Coronary artery (tissue), 2 donors: Measurements from ENCODE around the gene SLC26A9.
"Not testable (repeated sequence)": the region's sequence is repeated elsewhere in the genome, so short reads cannot be mapped to it uniquely, and the experiment has no call there.

Experiments
- DNase-seq: peaks from one replicate; pipeline ENCODE4 v3.0.0-alpha.2; 2017; ENCODE audit warnings: low spot score
- H3K27ac ChIP-seq, 2 donors: fragments of 200-600 bp; sonication (generic); one replicate each; pipeline ENCODE4 v1.5.1; 2016 to 2019
- H3K4me3 ChIP-seq: fragments of 200-600 bp; sonication (generic); 2 replicates; pipeline ENCODE4 v1.5.1; 2016; ENCODE audit warnings: mild to moderate bottlenecking, moderate library complexity
- TF ChIP-seq, protein P1 (sequence below): fragments of 200-600 bp; sonication (generic); IDR thresholded peaks from one replicate; pipeline ENCODE4 v1.5.1; 2019; ENCODE audit warnings: antibody characterized with exemption

SLC26A9 gene

DNA sequence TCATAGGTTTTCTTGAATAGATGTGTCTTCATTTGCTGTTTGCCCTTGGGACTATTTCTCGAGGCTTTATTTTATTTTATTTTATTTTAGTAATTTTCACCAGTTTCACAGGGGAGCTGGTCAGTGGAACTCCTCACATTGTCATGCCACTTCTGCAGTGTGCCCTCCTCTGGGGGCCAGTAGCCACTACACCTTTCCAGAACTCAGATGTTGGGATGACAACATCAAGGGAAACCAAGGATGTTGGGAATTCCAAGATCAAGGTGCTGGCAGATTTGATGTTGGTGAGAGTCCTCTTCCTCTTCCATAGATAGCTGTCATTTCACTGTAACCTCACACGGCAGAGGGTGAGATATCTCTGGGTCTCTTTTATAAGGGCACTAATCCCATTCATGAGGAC lies 35.5 kb downstream of the SLC26A9 start:
- no peak for DNase-seq
- Histone ChIP-seq H3K27ac (no peak overlapping the region), H3K4me3 (no peak overlapping the region)
- TF ChIP-seq, protein P1, sequence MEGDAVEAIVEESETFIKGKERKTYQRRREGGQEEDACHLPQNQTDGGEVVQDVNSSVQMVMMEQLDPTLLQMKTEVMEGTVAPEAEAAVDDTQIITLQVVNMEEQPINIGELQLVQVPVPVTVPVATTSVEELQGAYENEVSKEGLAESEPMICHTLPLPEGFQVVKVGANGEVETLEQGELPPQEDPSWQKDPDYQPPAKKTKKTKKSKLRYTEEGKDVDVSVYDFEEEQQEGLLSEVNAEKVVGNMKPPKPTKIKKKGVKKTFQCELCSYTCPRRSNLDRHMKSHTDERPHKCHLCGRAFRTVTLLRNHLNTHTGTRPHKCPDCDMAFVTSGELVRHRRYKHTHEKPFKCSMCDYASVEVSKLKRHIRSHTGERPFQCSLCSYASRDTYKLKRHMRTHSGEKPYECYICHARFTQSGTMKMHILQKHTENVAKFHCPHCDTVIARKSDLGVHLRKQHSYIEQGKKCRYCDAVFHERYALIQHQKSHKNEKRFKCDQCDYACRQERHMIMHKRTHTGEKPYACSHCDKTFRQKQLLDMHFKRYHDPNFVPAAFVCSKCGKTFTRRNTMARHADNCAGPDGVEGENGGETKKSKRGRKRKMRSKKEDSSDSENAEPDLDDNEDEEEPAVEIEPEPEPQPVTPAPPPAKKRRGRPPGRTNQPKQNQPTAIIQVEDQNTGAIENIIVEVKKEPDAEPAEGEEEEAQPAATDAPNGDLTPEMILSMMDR = no peak

DNA sequence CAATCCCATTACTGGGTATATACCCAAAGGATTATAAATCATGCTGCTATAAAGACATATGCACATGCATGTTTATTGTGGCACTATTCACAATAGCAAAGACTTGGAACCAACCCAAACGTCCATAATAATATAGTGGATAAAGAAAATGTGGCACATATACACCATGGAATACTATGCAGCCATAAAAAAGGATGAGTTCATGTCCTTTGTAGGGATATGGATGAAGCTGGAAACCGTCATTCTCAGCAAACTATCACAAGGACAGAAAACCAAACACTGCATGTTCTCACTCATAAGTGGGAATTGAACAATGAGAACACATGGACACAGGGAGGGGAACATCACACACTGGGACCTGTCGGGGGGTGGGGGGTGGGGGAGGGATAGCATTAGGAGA lies 38.2 kb downstream of the SLC26A9 start:
- not testable (repeated sequence) for DNase-seq, H3K27ac ChIP-seq, H3K4me3 ChIP-seq

DNA sequence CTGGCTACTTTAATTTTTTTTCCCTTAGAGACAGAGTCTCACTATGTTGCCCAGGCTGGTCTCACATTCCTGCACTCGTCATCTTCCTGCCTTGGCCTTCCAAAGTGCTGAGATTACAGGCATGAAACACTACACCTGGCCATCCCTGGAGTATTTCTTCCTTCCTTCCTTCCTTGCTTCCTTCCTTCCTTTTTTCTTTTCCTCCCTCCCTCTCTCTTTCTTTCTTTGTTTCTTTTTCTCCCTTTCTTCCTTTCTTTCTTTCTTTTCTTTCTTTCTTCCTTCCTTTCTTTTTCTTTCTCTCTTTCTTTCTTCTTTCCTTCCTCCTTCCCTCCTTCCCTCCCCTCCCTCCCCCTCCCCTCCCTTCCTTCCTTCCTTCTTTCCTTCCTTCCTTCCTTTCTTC lies 46.9 kb downstream of the SLC26A9 start:
- H3K4me3 ChIP-seq = no peak overlapping the region
- no peak overlapping the region for H3K27ac ChIP-seq
- TF ChIP-seq, protein P1 = no peak
- no peak for DNase-seq

DNA sequence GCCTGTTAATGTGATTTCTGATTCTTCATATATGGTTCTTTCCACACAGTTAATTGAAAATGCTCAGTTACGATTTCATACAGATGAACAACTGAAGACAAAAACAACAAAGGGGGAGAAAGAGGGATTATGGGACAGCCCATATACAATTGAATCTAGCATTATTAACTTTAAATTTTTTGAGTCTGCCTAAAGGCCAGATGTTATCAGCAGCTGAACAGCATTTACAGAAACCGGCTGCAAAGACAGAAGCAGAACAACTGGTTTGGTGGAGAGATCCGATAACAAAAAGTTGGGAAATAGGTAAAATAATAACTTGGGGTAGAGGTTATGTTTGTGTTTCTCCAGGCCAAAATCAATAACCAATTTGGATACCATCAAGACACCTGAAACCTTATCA lies 49.1 kb downstream of the SLC26A9 start:
- DNase-seq, H3K4me3 ChIP-seq, H3K27ac ChIP-seq: not testable (repeated sequence)

DNA sequence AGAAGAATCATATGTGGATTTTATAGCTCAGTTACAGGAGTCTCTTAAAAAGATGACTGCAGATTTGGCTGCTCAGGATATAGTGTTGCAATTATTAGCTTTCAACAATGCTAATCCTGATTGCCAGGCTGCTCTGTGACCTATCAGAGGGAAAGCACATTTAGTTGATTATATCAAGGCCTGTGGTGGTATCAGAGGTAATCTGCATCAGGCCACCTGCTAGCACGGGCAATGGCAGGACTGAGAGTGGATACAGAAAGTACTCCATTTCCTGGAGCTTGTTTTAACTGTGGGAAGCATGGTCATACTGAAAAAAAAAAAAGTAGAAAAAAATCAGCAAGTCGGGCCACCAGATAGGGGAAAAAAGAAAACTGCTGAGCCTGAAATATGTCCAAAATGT lies 51.1 kb downstream of the SLC26A9 start:
- not testable (repeated sequence) for H3K4me3 ChIP-seq, H3K27ac ChIP-seq, DNase-seq

DNA sequence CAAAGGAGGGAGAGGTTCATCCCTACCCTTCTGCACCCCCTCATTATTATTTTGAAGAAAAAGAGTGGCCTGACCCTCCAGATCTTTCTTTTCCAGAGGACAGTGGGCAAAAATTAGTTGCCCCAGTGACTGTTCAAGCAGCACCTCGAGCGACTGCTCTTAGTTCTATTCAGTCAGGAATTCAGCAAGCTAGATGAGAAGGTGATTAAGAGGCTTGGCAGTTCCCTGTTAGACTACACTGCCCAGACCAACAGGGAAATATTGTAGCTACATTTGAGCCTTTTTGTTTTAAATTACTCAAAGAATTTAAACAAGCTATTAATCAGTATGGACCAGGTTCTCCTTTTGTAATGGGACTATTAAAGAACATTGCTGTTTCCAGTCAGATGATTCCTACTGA lies 51.8 kb downstream of the SLC26A9 start:
- not testable (repeated sequence) for DNase-seq, H3K4me3 ChIP-seq, H3K27ac ChIP-seq

DNA sequence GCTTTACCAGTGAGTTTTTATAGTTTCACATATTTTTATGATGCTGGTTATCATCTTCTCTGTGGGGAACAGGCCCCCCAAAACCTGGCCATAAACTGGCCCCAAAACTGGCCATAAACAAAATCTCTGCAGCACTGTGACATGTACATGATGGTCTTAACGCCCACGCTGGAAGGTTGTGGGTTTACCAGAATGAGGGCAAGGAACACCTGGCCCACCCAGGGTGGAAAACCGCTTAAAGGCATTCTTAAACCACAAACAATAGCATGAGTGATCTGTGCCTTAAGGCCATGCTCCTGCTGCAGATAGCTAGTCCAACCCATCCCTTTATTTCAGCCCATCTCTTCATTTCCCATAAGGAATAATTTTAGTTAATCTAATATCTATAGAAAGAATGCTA lies 52.6 kb downstream of the SLC26A9 start:
- H3K4me3 ChIP-seq, H3K27ac ChIP-seq, DNase-seq: not testable (repeated sequence)

DNA sequence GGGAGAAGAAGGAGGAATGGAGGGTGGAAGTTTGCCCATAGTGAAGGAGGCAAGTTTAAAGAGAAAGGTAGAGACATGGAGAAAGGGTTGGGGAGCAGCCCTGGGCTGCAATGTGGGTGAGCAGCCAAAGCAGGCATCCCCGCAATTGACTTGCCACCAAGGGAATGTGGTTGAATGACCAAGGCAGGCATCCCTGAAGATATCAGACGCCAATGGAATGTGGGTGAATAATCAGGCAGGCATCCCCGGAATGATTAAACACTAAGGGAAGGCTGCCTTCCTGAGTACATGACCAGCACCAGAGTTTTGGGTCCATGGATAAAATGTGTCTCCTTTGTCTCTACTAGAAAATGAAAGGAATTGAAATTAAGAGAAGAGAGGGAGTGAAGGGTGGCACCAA lies 53.5 kb downstream of the SLC26A9 start:
- not testable (repeated sequence) for H3K27ac ChIP-seq, DNase-seq, H3K4me3 ChIP-seq

DNA sequence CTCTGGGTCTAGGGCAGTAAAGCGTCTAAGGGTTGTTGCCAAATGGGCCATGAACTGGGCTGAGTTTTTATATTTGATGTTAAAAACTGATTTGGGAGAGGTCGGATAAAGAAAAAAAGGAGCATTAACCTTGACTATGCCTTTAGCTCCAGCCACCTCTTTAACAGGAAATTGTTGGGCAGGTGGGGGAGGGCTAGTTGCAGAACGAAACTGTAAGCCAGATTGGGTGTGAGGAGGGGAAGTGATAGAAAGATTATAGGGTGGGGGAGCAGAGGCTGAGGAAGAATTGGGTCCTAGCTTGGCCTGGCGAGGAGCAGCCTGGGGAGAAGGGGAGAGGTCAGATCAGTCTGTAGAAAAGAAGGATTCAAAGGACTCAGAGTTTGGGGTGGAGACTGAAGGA lies 54.2 kb downstream of the SLC26A9 start:
- DNase-seq, H3K4me3 ChIP-seq, H3K27ac ChIP-seq: not testable (repeated sequence)

DNA sequence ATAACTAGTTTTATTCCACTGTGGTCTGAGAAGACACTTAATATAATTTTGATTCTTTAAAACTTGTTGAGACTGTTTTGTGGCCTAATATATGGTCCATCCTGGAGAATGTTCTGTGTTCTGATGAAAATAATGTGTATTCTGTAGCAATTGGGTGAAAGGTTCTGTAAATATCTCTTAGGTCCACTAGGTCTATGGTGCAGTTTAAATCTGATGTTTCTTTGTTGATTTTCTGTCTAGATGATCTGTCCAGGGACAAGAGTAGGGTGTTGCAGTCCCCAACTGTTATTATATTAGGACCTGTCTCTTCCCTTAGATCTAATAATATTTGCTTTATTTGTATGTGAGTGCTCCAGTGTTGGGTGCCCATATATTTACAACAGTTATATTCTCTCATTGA lies 59.5 kb downstream of the SLC26A9 start:
- H3K4me3 ChIP-seq = no peak overlapping the region
- TF ChIP-seq, protein P1 = no peak
- no peak for DNase-seq

DNA sequence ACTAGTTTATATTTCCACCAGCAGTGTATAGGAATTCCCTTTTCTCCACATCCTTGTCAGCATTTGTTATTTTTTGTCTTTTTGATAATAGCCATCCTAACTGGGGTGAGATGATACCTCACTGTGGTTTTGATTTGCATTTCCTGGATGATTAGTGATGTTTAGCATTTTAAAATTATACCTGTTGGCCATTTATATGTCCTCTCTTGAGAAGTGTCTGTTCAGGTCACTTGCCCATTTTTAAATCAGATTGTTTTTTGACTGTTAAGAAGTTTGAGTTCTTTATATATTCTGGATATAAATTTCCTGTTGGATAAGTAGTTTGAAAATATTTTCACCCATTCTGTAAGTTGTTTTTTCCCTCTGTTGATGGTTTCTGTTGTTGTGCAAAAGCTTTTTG lies 62.3 kb downstream of the SLC26A9 start:
- Histone ChIP-seq H3K27ac (no peak overlapping the region), H3K4me3 (no peak overlapping the region)
- DNase-seq = no peak
- TF ChIP-seq, protein P1 = no peak

More for the DNA sequence above, 59.5 kb downstream of the SLC26A9 start:
- no peak overlapping the region for H3K27ac ChIP-seq
